GM23338 (cell line): ENCODE data around the gene KCNMB2. TPM values are rescaled to one million over a fixed set of nuclear protein-coding genes. Genes with fewer than 3 reads are reported as not detected.

Experiments used
- ATAC-seq: fragments of 200-7000 bp; cut with Tn5 transposase; 3 replicates; pipeline ENCODE4 v1.9.1; 2020
- DNase-seq: peaks from one replicate; pipeline ENCODE4 v3.0.0-alpha.2; 2015; ENCODE audit warnings: low spot score
- H2AFZ ChIP-seq: fragments of 200-600 bp; sonication (generic); 2 replicates; pipeline ENCODE4 v1.8.0; 2016; ENCODE audit warnings: antibody characterized with exemption, mild to moderate bottlenecking, moderate library complexity
- H3F3A ChIP-seq: fragments of 200-600 bp; sonication (generic); replicated peaks from 2 replicates; pipeline ENCODE4 v1.8.0; 2017; ENCODE audit warnings: antibody characterized with exemption, mixed run types, low read depth
- H3K27ac ChIP-seq: fragments of 200-600 bp; sonication (generic); 2 replicates; pipeline ENCODE4 v1.6.1; 2016; ENCODE audit warnings: low read depth
- H3K27me3 ChIP-seq: fragments of 200-600 bp; sonication (generic); 2 replicates; pipeline ENCODE4 v1.8.0; 2016; ENCODE audit warnings: mild to moderate bottlenecking, mixed run types, moderate library complexity; ENCODE audit not compliant: insufficient read depth
- H3K36me3 ChIP-seq: fragments of 200-600 bp; sonication (generic); 2 replicates; pipeline ENCODE4 v1.8.0; 2016; ENCODE audit warnings: mild to moderate bottlenecking; ENCODE audit not compliant: insufficient read depth
- H3K4me1 ChIP-seq: fragments of 200-600 bp; sonication (generic); 2 replicates; pipeline ENCODE4 v1.8.0; 2016; ENCODE audit warnings: mild to moderate bottlenecking, moderate library complexity; ENCODE audit not compliant: insufficient read depth
- H3K4me2 ChIP-seq: fragments of 200-600 bp; sonication (generic); 2 replicates; pipeline ENCODE4 v1.7.1; 2017; ENCODE audit warnings: mixed run types
- H3K4me3 ChIP-seq: fragments of 200-600 bp; sonication (generic); 2 replicates; pipeline ENCODE4 v1.6.1; 2016; ENCODE audit warnings: mixed run types
- H3K79me2 ChIP-seq: fragments of 200-600 bp; sonication (generic); replicated peaks from 2 replicates; pipeline ENCODE4 v1.8.0; 2017; ENCODE audit warnings: mild to moderate bottlenecking; ENCODE audit not compliant: insufficient read depth
- H3K9me2 ChIP-seq: fragments of 200-600 bp; sonication (generic); 2 replicates; pipeline ENCODE4 v1.8.0; 2017; ENCODE audit not compliant: insufficient read depth
- H4K20me1 ChIP-seq: fragments of 200-600 bp; sonication (generic); replicated peaks from 2 replicates; pipeline ENCODE4 v1.8.0; 2017; ENCODE audit warnings: mild to moderate bottlenecking; ENCODE audit not compliant: insufficient read depth
- H3K27ac Mint-ChIP-seq: 2 replicates; pipeline ENCODE4 v1.8.0; 2020; ENCODE audit warnings: inconsistent platforms, mild to moderate bottlenecking, moderate library complexity, mixed read lengths
- H3K27me3 Mint-ChIP-seq: 3 replicates; pipeline ENCODE4 v1.8.0; 2022; ENCODE audit warnings: low read depth, mild to moderate bottlenecking, moderate library complexity, mixed read lengths, inconsistent platforms; ENCODE audit not compliant: insufficient read depth, poor library complexity
- H3K36me3 Mint-ChIP-seq: 3 replicates; pipeline ENCODE4 v1.8.0; 2021; ENCODE audit warnings: low read depth, mild to moderate bottlenecking, inconsistent platforms, moderate library complexity, mixed read lengths
- H3K4me1 Mint-ChIP-seq: 3 replicates; pipeline ENCODE4 v1.8.0; 2020; ENCODE audit warnings: mild to moderate bottlenecking, inconsistent platforms, mixed read lengths
- H3K4me3 Mint-ChIP-seq: 3 replicates; pipeline ENCODE4 v1.8.0; 2021; ENCODE audit warnings: moderate library complexity, mild to moderate bottlenecking, inconsistent platforms, mixed read lengths
- H3K9me3 Mint-ChIP-seq: 3 replicates; pipeline ENCODE4 v1.8.0; 2020; ENCODE audit warnings: moderate library complexity, mild to moderate bottlenecking, inconsistent platforms, mixed read lengths
- CREB1 ChIP-seq: fragments of 250-450 bp; sonication (Bioruptor Pico); IDR thresholded peaks from 2 replicates; pipeline ENCODE4 v1.5.0; 2020; ENCODE audit warnings: low read depth, mild to moderate bottlenecking, moderate library complexity
- CTCF ChIP-seq, 2 experiments: fragments of 200-600 bp in 1 of 2; sonication (generic) in 1 of 2; conservative IDR thresholded peaks; 2 replicates each; pipeline versions ENCODE4 v1.5.1 to v1.6.1; 2016 to 2017; ENCODE audit warnings: antibody characterized with exemption in 2 of 2, low read depth in 2 of 2, mild to moderate bottlenecking in 2 of 2, moderate library complexity in 1 of 2
- ETS1 ChIP-seq: IDR thresholded peaks from 2 replicates; pipeline ENCODE4 v1.6.1; 2016; ENCODE audit warnings: antibody characterized with exemption
- EZH2 ChIP-seq: fragments of 200-600 bp; sonication (generic); IDR thresholded peaks from one replicate; pipeline ENCODE4 v1.8.0; 2017; ENCODE audit warnings: antibody characterized with exemption, mild to moderate bottlenecking, low read depth; ENCODE audit not compliant: unreplicated experiment
- NANOG ChIP-seq: IDR thresholded peaks from 2 replicates; pipeline ENCODE4 v1.6.1; 2016; ENCODE audit warnings: antibody characterized with exemption, borderline replicate concordance
- POLR2AphosphoS5 ChIP-seq: IDR thresholded peaks from 2 replicates; pipeline ENCODE4 v1.6.1; 2016; ENCODE audit warnings: antibody characterized with exemption, low read depth
- STAT1 ChIP-seq: IDR thresholded peaks from one replicate; pipeline ENCODE4 v1.6.1; 2016; ENCODE audit warnings: antibody characterized with exemption; ENCODE audit not compliant: unreplicated experiment
- ZNF331 ChIP-seq: fragments of 250-450 bp; sonication (Bioruptor Pico); IDR thresholded peaks from 2 replicates; pipeline ENCODE4 v1.5.0; 2020; ENCODE audit warnings: low read depth, mild to moderate bottlenecking, moderate library complexity
- polyA plus RNA-seq: library from polyadenylated mRNA; unstranded; fragments of >200 nt; fragmentation: Nextera tagmentation; extraction: Ambion mirVana; gene quantifications from 2 replicates; pipeline ENCODE4 v1.2.1, GENCODE V29; 2016
- total RNA-seq: library from RNA; depleted of rRNA; stranded (reverse); fragments of >200 nt; shearing (Covaris generic); gene quantifications from 2 replicates; pipeline ENCODE4 v1.2.3, GENCODE V29; 2014
- TF ChIP-seq, protein P1 (sequence below): IDR thresholded peaks from one replicate; pipeline ENCODE4 v1.6.1; 2018; ENCODE audit warnings: antibody characterized with exemption; ENCODE audit not compliant: unreplicated experiment

Gene KCNMB2
- total and polyA plus RNA-seq, 2 experiments from 2014 or later = 0.53 TPM; not detected in 1

DNA sequence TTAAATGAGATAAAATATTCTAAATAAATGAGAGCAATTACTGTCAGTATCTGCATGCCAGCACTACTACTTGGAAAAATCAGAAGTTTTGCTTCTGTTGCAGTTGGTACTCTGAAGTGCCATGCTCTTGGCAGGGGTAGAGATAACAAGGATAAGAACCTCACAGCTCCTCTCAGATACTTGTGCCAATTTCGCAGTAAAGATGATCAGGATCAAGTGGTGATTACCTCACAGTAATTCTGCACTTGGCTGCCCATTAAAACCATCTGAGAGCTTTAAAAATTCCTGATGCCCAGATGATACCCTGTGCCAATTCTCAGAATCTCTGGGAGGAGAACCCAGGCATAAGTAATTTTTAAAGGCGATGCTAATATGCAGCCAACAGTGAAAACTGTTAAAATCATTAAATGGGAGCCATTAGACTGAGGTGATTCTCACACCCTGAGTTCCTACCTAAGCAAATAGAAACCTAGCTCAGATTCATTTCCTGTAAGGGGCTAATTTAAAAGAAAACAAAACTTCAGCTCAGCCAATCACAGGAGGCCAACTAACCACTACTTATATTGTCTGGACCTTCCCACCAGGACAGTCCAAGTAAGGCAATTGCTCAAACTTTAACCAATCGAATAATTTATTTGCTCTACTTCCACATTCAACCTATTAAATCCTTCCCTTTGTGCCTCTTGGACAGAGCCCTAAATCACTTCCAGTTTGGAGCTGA lies 171.2 kb downstream of the KCNMB2 start (continued):
- TF ChIP-seq, protein P1, sequence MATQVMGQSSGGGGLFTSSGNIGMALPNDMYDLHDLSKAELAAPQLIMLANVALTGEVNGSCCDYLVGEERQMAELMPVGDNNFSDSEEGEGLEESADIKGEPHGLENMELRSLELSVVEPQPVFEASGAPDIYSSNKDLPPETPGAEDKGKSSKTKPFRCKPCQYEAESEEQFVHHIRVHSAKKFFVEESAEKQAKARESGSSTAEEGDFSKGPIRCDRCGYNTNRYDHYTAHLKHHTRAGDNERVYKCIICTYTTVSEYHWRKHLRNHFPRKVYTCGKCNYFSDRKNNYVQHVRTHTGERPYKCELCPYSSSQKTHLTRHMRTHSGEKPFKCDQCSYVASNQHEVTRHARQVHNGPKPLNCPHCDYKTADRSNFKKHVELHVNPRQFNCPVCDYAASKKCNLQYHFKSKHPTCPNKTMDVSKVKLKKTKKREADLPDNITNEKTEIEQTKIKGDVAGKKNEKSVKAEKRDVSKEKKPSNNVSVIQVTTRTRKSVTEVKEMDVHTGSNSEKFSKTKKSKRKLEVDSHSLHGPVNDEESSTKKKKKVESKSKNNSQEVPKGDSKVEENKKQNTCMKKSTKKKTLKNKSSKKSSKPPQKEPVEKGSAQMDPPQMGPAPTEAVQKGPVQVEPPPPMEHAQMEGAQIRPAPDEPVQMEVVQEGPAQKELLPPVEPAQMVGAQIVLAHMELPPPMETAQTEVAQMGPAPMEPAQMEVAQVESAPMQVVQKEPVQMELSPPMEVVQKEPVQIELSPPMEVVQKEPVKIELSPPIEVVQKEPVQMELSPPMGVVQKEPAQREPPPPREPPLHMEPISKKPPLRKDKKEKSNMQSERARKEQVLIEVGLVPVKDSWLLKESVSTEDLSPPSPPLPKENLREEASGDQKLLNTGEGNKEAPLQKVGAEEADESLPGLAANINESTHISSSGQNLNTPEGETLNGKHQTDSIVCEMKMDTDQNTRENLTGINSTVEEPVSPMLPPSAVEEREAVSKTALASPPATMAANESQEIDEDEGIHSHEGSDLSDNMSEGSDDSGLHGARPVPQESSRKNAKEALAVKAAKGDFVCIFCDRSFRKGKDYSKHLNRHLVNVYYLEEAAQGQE = no peak
- no peak for TF ChIP-seq CREB1 (CRISPR knock-in tag)
- TF ChIP-seq NANOG = no peak
- no peak for TF ChIP-seq ZNF331
- TF ChIP-seq CTCF (conservative IDR thresholded peaks at IDR 0.05; ENCODE audit: low read depth in 2 of 2) = no peak

- no peak overlapping the region for H2AFZ ChIP-seq
- Mint-ChIP-seq H3K27me3 (peaks cover 2% of the 10 kb centered on the region), H3K4me3 (no peak overlapping the region), H3K4me1 (peaks cover 21% of the 10 kb centered on the region), H3K27ac (no peak overlapping the region), H3K9me3 (no peaks in the 10 kb centered on the region), H3K36me3 (no peaks in the 10 kb centered on the region)
- peak overlapping the region; percentile 24; the same call in 1 of the 2 replicates for H3K4me2 ChIP-seq
- H4K20me1 ChIP-seq = no peaks in the 10 kb centered on the region
- H3K4me1 ChIP-seq = peaks cover 22% of the 10 kb centered on the region
- DNase-seq (peak; percentile 56), ATAC-seq (no peak)
- H3K79me2 ChIP-seq = no peaks in the 10 kb centered on the region
- H3K36me3 ChIP-seq = no peaks in the 10 kb centered on the region
- H3K4me3 ChIP-seq = no peak overlapping the region
- no peaks in the 10 kb centered on the region for H3F3A ChIP-seq
- no peak overlapping the region for H3K27ac ChIP-seq
- 0 out of 2 replicates have a peak, but pooled peaks cover under 1% of the 10 kb centered on the region for H3K9me2 ChIP-seq
- H3K27me3 ChIP-seq = no peaks in the 10 kb centered on the region
- TF ChIP-seq EZH2 = no peak
- TF ChIP-seq POLR2AphosphoS5 = no peak
- no peak for TF ChIP-seq STAT1
- no peak for TF ChIP-seq ETS1
- TF ChIP-seq, protein P1 = no peak
These were observed 172.8 kb downstream of the KCNMB2 start for GRCh38 chr3:178709051-178709450.
